T follicular helper cell (primary cell): ENCODE measurements around the gene NDOR1.

Source experiments
- DNase-seq: peaks from one replicate; pipeline ENCODE4 v3.0.0-alpha.2; 2020; ENCODE audit warnings: low read depth

Gene NDOR1

GRCh38 chr9:137182836-137183235 is 22.7 kb upstream of the NDOR1 start:
- DNase-seq, result no peak

GRCh38 chr9:137183980-137184595 is 21.4 kb upstream of the NDOR1 start:
- DNase-seq, result no peak

- no peak for DNase-seq
Measured at GRCh38 chr9:137184881-137185660, 20.4 kb upstream of the NDOR1 start.

- DNase-seq, result no peak
Measured at GRCh38 chr9:137185921-137186320, 19.6 kb upstream of the NDOR1 start.

GRCh38 chr9:137186385-137186784 is 19.1 kb upstream of the NDOR1 start:
- no peak for DNase-seq

- no peak for DNase-seq
Measured at GRCh38 chr9:137187386-137187785, 18.1 kb upstream of the NDOR1 start.

- no peak for DNase-seq
Measured at GRCh38 chr9:137188086-137188489, 17.4 kb upstream of the NDOR1 start.

GRCh38 chr9:137188490-137189296 is 16.8 kb upstream of the NDOR1 start, which contains the start of the genes ANAPC2 and SSNA1:
Gene ANAPC2 (minus strand): TSS chr9:137188560. CDS start chr9:137188532, 28 bp downstream.
Gene SSNA1 (plus strand): TSS chr9:137188676. CDS start chr9:137188727, 51 bp downstream.
- DNase-seq, result peak; percentile 87

GRCh38 chr9:137189297-137190295 is 15.9 kb upstream of the NDOR1 start:
- no peak for DNase-seq

- no peak for DNase-seq
Measured at GRCh38 chr9:137190315-137190856, 15.1 kb upstream of the NDOR1 start.

- DNase-seq, result no peak
Measured at GRCh38 chr9:137191245-137191644, 14.3 kb upstream of the NDOR1 start.

- DNase-seq, result no peak
Measured at GRCh38 chr9:137191691-137192447, 13.6 kb upstream of the NDOR1 start.

GRCh38 chr9:137192448-137192780 is 13.1 kb upstream of the NDOR1 start:
- DNase-seq, result no peak

- no peak for DNase-seq
Measured at GRCh38 chr9:137192859-137193258, 12.6 kb upstream of the NDOR1 start.

- no peak for DNase-seq
Measured at GRCh38 chr9:137193771-137194170, 11.7 kb upstream of the NDOR1 start.

GRCh38 chr9:137194388-137194787 is 11.1 kb upstream of the NDOR1 start:
- no peak for DNase-seq

- no peak for DNase-seq
Measured at GRCh38 chr9:137194909-137195308, 10.6 kb upstream of the NDOR1 start.

GRCh38 chr9:137195525-137196220 is 9.8 kb upstream of the NDOR1 start:
- no peak for DNase-seq

GRCh38 chr9:137198051-137198901 is 7.2 kb upstream of the NDOR1 start:
- DNase-seq, result no peak
